Astrocyte of the cerebellum (primary cell): ENCODE results near the gene GPAT3.
"Not testable (repeated sequence)": the region's sequence is repeated elsewhere in the genome, so short reads cannot be mapped to it uniquely, and the experiment has no call there.

Experiments
- DNase-seq: peaks from one replicate; pipeline ENCODE4 v3.0.0-alpha.2; 2011; ENCODE audit warnings: low read depth
- H3K4me3 ChIP-seq: 2 replicates; pipeline ENCODE4 v1.5.1; 2011; ENCODE audit warnings: mild to moderate bottlenecking, low read depth, low read length, moderate library complexity
- in situ Hi-C: cut with HindIII; loops from 2 replicates; pipeline ENCODE4 v1.10.0; 2017; ENCODE audit warnings: low sequenced_read_pairs
- TF ChIP-seq, protein P1 (sequence below): IDR thresholded peaks from 2 replicates; pipeline ENCODE4 v1.5.1; 2012; ENCODE audit warnings: low read length, low read depth, moderate library complexity, mild to moderate bottlenecking; ENCODE audit errors: missing control alignments

The GPAT3 gene

GRCh38 chr4:83618991-83619645 is 83.2 kb downstream of the GPAT3 start:
- H3K4me3 ChIP-seq: no peak overlapping the region
- DNase-seq: no peak
- TF ChIP-seq, protein P1, sequence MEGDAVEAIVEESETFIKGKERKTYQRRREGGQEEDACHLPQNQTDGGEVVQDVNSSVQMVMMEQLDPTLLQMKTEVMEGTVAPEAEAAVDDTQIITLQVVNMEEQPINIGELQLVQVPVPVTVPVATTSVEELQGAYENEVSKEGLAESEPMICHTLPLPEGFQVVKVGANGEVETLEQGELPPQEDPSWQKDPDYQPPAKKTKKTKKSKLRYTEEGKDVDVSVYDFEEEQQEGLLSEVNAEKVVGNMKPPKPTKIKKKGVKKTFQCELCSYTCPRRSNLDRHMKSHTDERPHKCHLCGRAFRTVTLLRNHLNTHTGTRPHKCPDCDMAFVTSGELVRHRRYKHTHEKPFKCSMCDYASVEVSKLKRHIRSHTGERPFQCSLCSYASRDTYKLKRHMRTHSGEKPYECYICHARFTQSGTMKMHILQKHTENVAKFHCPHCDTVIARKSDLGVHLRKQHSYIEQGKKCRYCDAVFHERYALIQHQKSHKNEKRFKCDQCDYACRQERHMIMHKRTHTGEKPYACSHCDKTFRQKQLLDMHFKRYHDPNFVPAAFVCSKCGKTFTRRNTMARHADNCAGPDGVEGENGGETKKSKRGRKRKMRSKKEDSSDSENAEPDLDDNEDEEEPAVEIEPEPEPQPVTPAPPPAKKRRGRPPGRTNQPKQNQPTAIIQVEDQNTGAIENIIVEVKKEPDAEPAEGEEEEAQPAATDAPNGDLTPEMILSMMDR: no peak
- in situ Hi-C loops: no loop called here

GRCh38 chr4:83622127-83622526 is 86.2 kb downstream of the GPAT3 start:
- in situ Hi-C loops, DNase-seq, H3K4me3 ChIP-seq: not testable (repeated sequence)

GRCh38 chr4:83625821-83626220 is 89.9 kb downstream of the GPAT3 start:
- in situ Hi-C loops: no loop called here
- DNase-seq: no peak
- TF ChIP-seq, protein P1: no peak
- H3K4me3 ChIP-seq: no peak overlapping the region

DNA sequence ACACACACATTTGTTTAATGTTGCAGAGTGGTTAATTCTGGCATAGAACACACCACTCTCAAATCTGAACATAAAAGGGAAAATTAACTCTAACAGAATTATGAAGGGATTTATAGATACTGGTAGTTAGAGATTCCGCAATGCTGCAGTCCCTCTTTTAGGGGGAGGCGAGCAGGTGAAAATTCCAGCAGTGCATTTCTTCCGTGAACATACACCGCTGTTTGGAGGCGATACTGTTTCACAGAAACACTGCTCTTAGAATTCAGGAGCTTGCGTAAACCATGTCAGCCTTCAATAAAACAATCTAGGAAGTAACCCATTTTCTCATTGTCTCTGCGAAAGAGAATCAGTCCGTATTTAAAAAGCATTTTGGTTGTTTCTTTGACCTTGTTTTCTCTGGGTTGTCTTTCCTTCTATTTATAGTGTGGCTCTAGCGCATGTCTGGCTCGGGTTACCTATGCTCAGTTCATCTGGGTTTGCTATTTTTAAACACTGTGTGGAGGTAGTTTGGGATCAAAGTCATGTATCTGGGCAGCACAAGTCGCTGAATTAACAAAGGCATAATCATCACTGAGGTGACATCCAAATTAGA is 90.4 kb downstream of the GPAT3 start:
- no peak overlapping the region for H3K4me3 ChIP-seq
- TF ChIP-seq, protein P1: no peak
- no peak for DNase-seq
- in situ Hi-C loops: no loop called here

DNA sequence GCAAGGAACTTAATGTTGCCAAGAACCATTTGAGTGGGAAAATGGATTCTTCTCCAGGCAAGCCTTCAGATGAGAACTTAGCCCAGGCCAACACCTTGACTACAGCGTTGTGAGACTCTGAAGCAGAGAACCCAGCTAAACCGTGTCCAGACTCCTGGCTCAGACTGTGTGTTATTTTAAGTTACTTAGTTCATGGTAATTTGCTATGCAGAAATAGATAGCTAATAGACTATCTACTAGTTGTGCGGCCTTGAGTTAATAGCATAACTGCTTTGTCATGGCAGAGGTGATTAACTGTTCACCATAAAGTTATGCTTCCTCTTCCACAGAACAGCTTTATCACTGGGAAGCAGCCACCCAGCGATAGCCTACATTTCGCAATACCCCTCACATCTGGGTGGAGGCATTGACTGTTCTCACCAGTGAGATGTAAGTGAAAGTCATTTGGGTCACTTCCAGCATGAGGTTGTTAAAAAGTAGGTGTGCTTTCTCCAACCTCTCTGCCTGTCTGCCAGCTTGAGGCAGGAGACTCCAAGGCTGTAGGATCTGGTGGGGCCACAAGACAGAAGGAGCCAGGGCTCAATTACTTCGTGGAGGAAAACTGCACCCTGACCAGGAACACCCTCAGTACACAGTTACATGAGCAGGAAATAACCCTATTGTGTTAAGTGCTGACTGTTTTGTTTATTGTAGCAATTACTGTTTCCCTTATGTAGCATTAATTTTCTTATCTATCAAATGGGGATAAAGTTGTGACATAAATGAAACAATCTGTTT is 94.2 kb downstream of the GPAT3 start:
- TF ChIP-seq, protein P1: no peak
- DNase-seq: no peak
- no peak overlapping the region for H3K4me3 ChIP-seq
- in situ Hi-C loops: no loop called here

- TF ChIP-seq, protein P1: no peak
- in situ Hi-C loops: no loop called here
- no peak overlapping the region for H3K4me3 ChIP-seq
- no peak for DNase-seq
Observed at GRCh38 chr4:83631066-83631465, 95.2 kb downstream of the GPAT3 start.

- no peak overlapping the region for H3K4me3 ChIP-seq
- no peak for DNase-seq
- in situ Hi-C loops: no loop called here
- TF ChIP-seq, protein P1: no peak
Observed at GRCh38 chr4:83636930-83637329, 101.0 kb downstream of the GPAT3 start.
